Activated T-cell treated with anti-CD3 and anti-CD28 coated beads for 1 hour (primary cell): ENCODE results near the gene TEP1.

ENCODE experiments used
- DNase-seq: peaks from one replicate; pipeline ENCODE4 v3.0.0-alpha.2; 2020; ENCODE audit warnings: low read depth

TEP1 gene

GRCh38 chr14:20429801-20430669, 16.7 kb upstream of the TEP1 start:
- DNase-seq, result no peak

- DNase-seq, result no peak
These were observed 15.5 kb upstream of the TEP1 start for GRCh38 chr14:20428802-20429201.

DNA sequence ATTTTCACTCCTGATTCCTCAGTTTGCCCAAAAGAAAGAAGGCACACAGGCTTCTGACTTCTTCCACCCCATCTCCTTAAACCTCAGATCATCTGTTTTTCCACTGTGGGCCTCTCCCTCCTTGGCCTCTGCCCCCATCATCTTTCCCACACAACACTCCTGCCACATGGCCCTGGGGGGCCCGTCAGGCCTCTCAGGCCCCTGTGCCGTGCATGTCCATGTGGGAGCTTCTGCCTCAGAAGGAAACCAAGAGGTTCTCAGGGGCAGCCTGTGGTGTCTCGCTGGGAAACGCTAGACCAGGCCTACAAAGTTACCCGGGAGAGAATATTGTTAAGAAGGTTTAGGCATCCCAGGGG, 14.7 kb upstream of the TEP1 start:
- DNase-seq, result no peak

- DNase-seq, result no peak
These were observed 14.1 kb upstream of the TEP1 start for GRCh38 chr14:20427231-20428009.

DNA sequence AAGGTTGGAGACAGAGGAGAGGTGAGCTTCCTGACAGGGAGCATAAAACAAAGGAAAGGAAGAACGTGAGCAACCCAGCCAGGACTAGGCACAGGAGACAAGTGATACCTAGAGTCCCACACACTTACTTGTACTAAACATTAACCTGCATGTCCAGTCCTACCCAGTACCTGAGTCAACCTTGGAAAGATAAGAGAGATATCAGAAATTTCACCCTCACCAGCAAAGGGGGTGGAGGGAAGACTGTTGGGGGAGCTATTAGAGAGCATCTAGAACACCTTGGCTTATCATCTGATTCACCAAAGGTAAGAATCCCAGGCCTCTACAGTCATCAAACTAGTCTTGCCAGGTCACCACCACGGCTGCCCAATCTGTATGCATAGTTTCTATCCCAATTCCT, 11.6 kb upstream of the TEP1 start:
- DNase-seq, result no peak

DNA sequence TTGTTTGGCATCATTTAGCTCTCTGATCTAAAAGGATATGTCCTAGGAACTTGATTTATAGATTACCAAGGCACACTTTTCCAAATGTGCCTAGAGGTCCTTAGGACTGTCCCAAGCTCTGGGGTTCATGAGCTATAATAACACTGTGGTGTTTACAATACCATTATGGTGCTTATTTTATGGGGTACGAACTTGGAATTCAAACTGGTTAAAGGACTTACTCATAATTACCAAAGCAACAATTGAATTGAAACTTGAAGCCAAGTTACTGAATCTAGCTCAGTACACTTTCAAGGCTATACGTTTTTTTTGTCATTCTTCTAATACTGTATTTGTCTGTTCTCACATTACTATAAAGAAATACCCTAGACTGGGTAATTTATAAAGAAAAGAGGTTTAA, 9.6 kb upstream of the TEP1 start:
- no peak for DNase-seq

DNA sequence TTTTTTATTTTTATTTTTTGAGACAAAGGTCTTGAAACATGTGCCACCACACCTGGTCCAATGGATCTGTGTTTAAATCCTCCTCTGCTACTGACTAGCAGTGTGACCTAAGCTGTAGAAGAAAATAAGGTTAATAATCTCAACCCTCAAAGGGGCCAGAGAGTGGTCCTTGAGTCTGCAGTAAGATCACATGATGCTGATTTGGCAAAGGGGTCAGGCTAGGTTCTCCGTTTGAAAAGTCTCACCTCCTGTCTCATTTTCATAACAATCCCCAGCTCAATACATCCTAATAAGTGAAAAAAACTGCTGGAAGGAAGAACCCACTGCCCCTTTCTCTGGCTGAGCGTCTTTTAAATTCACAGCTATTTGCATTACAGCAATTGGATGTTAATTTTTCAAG, 8.0 kb upstream of the TEP1 start:
- no peak for DNase-seq

- no peak for DNase-seq
These were observed 6.1 kb upstream of the TEP1 start for GRCh38 chr14:20419419-20419818.

GRCh38 chr14:20418501-20418909, 5.2 kb upstream of the TEP1 start:
- DNase-seq, result no peak

GRCh38 chr14:20417250-20418186, 4.2 kb upstream of the TEP1 start:
- no peak for DNase-seq

GRCh38 chr14:20416223-20416622, 2.9 kb upstream of the TEP1 start:
- DNase-seq, result no peak

GRCh38 chr14:20415782-20416206, 2.5 kb upstream of the TEP1 start:
- DNase-seq, result no peak

DNA sequence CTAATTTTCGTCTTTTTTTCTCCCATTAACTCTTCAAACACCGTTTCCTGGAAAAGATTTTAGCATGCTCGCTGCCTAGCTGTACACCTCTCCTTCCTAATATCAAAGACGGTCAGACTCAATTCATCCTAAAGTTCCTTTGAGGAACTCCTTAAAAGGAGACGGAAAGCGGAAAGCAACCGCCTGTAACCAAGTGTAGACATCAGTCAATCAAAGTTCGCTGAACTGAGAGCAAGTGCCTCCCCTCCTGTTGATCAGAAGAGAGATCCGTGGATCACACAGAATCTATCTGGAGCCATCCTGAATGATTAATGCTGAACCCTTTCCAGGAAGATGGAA, 412 bp upstream of the TEP1 start:
- no peak for DNase-seq

- DNase-seq, result no peak
These were observed 890 bp downstream of the TEP1 start for GRCh38 chr14:20412411-20412810.

DNA sequence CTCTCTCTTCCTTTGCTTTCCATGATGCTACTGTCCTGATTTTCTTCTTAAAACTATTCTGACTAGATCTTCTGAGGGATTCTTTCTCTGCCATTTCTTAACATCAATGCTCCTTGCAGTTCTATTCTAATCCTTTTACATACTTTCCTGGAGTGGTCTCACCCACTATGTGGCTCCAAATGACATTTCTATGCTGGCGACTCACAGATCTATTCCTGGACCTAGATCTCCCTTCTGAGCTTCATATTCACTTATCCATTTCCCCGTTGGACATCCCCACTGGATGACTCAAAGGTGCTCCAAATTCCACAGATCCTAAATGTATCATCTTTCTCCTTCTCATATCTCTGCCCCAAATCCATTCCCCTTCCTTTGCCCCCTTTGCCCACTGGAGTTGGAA, 4.1 kb downstream of the TEP1 start:
- no peak for DNase-seq

GRCh38 chr14:20403521-20403920, 9.8 kb downstream of the TEP1 start:
- DNase-seq, result no peak

DNA sequence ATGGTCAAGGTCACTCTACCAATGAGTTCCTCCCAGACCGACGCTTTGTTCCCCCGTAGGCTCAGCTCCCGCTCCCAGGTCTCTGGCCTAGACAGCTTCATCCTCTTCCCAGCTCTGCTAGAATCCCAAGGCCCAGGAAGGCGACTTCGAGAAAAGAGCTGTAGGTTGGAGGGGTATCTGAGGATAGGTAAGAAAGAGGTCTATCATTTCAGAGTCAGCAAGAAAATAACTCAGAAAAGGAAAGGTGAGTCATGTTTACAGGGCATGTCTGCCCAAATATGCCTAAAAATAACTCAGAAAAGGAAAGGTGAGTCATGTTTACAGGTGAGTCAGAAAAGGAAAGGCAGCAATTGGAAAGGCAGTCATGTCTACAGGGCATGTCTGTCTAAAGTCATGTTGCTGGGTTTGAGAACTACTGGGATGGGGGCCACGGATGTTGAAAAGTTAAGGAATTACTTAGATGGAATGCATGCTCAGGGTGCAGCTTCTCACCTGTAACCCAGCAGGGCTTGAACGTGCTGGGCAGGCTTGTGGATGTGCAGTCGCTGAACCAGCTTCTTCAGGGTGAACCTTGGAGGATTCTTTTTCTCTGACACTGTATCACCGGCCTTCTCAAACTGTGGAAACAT, 12.2 kb downstream of the TEP1 start:
- no peak for DNase-seq

DNA sequence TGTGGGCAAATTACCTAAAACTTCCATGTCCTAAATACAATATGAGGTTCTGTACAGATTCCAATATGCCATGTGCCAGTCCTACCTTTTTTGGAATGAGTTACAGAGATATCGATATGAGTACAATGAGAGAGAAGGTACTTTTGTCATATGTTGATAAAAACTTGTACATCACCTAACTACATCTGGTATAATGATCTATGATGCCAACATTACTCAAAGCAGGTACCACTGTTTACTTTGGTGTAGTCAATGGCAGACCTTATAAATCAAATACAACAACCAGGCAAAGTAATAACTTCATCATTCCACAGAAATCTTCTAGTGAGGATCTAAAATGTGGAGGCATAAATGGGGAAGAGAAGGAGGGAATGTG, 12.7 kb downstream of the TEP1 start:
- no peak for DNase-seq

- no peak for DNase-seq
These were observed 15.8 kb downstream of the TEP1 start for GRCh38 chr14:20397511-20397910.

- no peak for DNase-seq
These were observed 21.8 kb downstream of the TEP1 start for GRCh38 chr14:20391505-20391904.

DNA sequence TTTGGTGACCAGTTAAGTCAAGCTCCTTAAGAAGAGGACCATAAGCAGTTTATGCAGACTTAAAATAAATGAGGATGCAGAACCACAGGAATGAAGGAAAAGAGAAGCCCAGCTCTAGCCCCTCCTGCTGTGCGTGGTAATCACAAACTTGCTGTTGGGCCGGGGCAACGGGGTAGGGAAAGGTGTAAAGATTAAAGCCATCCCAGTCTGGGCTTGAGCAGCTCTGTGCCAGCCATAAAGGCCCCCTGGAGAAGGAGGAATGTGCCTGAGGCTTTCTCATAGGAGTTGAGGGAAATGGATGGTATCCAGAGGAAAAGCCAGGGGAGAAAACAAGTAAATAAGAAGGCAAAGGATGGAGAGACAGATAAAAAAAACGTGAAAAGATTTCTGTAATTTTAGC, 25.1 kb downstream of the TEP1 start:
- DNase-seq, result no peak

- DNase-seq, result no peak
These were observed 25.7 kb downstream of the TEP1 start for GRCh38 chr14:20387576-20387975.
